B cell (primary cell): ENCODE results near the gene SUSD4. TPM values are rescaled to one million over a fixed set of nuclear protein-coding genes. Genes with fewer than 3 reads are reported as not detected.

Experiments used
- ATAC-seq: fragments of 200-7000 bp; cut with Tn5 transposase; one replicate; pipeline ENCODE4 v1.10.0; 2021; ENCODE audit warnings: low read depth, mild to moderate bottlenecking, moderate number of reproducible peaks, moderate library complexity
- CTCF ChIA-PET: fragments of 350-600 bp; sonication (Branson Sonifier 250); formaldehyde crosslinking; loops from one replicate; lab custom pipeline; 2021; ENCODE audit warnings: antibody characterized with exemption, inconsistent platforms; lab: Charles Lee
- POLR2A ChIA-PET: fragments of 350-600 bp; sonication (Branson Sonifier 250); formaldehyde crosslinking; loops from one replicate; lab custom pipeline; 2021; ENCODE audit warnings: antibody characterized with exemption; lab: Charles Lee
- DNase-seq: peaks from one replicate; pipeline ENCODE4 v3.0.0; 2013
- H2AFZ ChIP-seq: 2 replicates; pipeline ENCODE4 v1.6.1; 2012; ENCODE audit warnings: mild to moderate bottlenecking, low read depth, low read length; ENCODE audit not compliant: insufficient read depth, poor library complexity, severe bottlenecking
- H3K27ac ChIP-seq, 2 donors: 1 replicate in 1 of 2; 2 replicates in 1 of 2; pipeline ENCODE4 v1.5.1; 2012 to 2013; ENCODE audit warnings: low read length in 2 of 2, mild to moderate bottlenecking in 2 of 2, moderate library complexity in 1 of 2
- H3K27me3 ChIP-seq, 4 experiments: fragments of 200-600 bp in 1 of 4; sonication (generic) in 1 of 4; replicated peaks in 1 of 4; 1 replicate in 2 of 4; 2 replicates in 2 of 4; pipeline versions ENCODE4 v1.6.1 to v1.7.0; 2013 to 2016; ENCODE audit warnings: low read length in 3 of 4, mild to moderate bottlenecking in 2 of 4, mixed read lengths in 1 of 4, moderate library complexity in 1 of 4; ENCODE audit not compliant: insufficient read depth in 4 of 4, control insufficient read depth in 3 of 4; ENCODE audit errors: control extremely low read depth in 1 of 4
- H3K36me3 ChIP-seq, 2 experiments: replicated peaks in 1 of 2; 1 replicate in 1 of 2; 2 replicates in 1 of 2; pipeline versions ENCODE4 v1.6.1 to v1.7.1; 2013; ENCODE audit warnings: low read length in 1 of 2; ENCODE audit not compliant: insufficient read depth in 2 of 2, control insufficient read depth in 1 of 2; ENCODE audit errors: control extremely low read depth in 1 of 2, extremely low read depth in 1 of 2
- H3K4me1 ChIP-seq, 2 donors: fragments of 200-600 bp in 1 of 2; sonication (generic) in 1 of 2; 1 replicate in 1 of 2; 2 replicates in 1 of 2; pipeline versions ENCODE4 v1.5.1 to v1.6.1; 2013 to 2017; ENCODE audit warnings: low read length in 2 of 2; ENCODE audit not compliant: control insufficient read depth in 2 of 2, insufficient read depth in 2 of 2
- H3K4me2 ChIP-seq: replicated peaks from 2 replicates; pipeline ENCODE3; 2012; ENCODE audit warnings: mild to moderate bottlenecking, low read depth, low read length; ENCODE audit not compliant: poor library complexity, severe bottlenecking
- H3K4me3 ChIP-seq, 5 experiments: fragments of 200-600 bp in 1 of 5; sonication (generic) in 1 of 5; 1 replicate in 3 of 5; 2 replicates in 2 of 5; pipeline versions ENCODE4 v1.5.1 to v1.7.0; 2011 to 2016; ENCODE audit warnings: low read length in 4 of 5, mild to moderate bottlenecking in 4 of 5, low read depth in 2 of 5, control low read depth in 1 of 5, moderate library complexity in 1 of 5; ENCODE audit not compliant: insufficient read depth in 1 of 5; ENCODE audit errors: control extremely low read depth in 1 of 5, extremely low read depth in 1 of 5
- H3K79me2 ChIP-seq: fragments of 200-600 bp; sonication (generic); one replicate; pipeline ENCODE4 v1.6.0; 2016; ENCODE audit warnings: low read length; ENCODE audit not compliant: control insufficient read depth, insufficient read depth
- H3K9ac ChIP-seq: fragments of 200-600 bp; sonication (generic); 2 replicates; pipeline ENCODE4 v1.6.1; 2017; ENCODE audit warnings: mild to moderate bottlenecking, low read length, moderate library complexity
- H3K9me3 ChIP-seq, 3 donors: one replicate each; pipeline versions ENCODE4 v1.6.1 to v1.7.1; 2013; ENCODE audit warnings: low read length in 2 of 3; ENCODE audit not compliant: control insufficient read depth in 2 of 3, insufficient read depth in 1 of 3; ENCODE audit errors: control extremely low read depth in 1 of 3
- H4K20me1 ChIP-seq: 2 replicates; pipeline ENCODE4 v1.6.0; 2012; ENCODE audit warnings: mild to moderate bottlenecking, low read length; ENCODE audit not compliant: insufficient read depth, control insufficient read depth, poor library complexity, severe bottlenecking
- H3K27ac Mint-ChIP-seq: one replicate; pipeline ENCODE4 v1.8.0; 2021; ENCODE audit warnings: mixed read lengths
- H3K27me3 Mint-ChIP-seq: one replicate; pipeline ENCODE4 v1.8.0; 2021; ENCODE audit warnings: mixed read lengths
- H3K4me1 Mint-ChIP-seq: one replicate; pipeline ENCODE4 v1.8.0; 2021; ENCODE audit warnings: mixed read lengths
- H3K4me3 Mint-ChIP-seq: one replicate; pipeline ENCODE4 v1.8.0; 2021; ENCODE audit warnings: mixed read lengths
- H3K9me3 Mint-ChIP-seq: one replicate; pipeline ENCODE4 v1.8.0; 2022; ENCODE audit warnings: mixed read lengths; ENCODE audit not compliant: insufficient read depth
- CTCF ChIP-seq: fragments of 200-600 bp; IDR thresholded peaks from one replicate; pipeline ENCODE4 v1.8.0; 2022; ENCODE audit warnings: antibody characterized with exemption, mild to moderate bottlenecking
- EZH2 ChIP-seq: IDR thresholded peaks from 2 replicates; pipeline ENCODE4 v1.6.1; 2012; ENCODE audit warnings: borderline replicate concordance, low read depth, mild to moderate bottlenecking, moderate library complexity, low read length; ENCODE audit not compliant: insufficient read depth, poor library complexity, severe bottlenecking
- WGBS: methylation state at CpG from one replicate; pipeline ENCODE4 v1.1.5; 2013; ENCODE audit warnings: missing lambda C conversion rate; ENCODE audit not compliant: insufficient coverage; 5-methylcytosine and 5-hydroxymethylcytosine counted together
- intact Hi-C: fragments of 100-400 bp; cut with micrococcal nuclease; formaldehyde crosslinking; loops from one replicate; pipeline ENCODE4 v1.10.0; 2022
- polyA plus RNA-seq: library from polyadenylated mRNA; depleted of rRNA; stranded (reverse); fragments of >200 nt; gene quantifications from 2 replicates; pipeline ENCODE4 v1.2.3, GENCODE V29; 2012
- total RNA-seq, 2 donors: library from RNA; stranded (reverse); fragments of 120-200 nt in 1 of 2; gene quantifications; 1 replicate in 1 of 2; 2 replicates in 1 of 2; pipeline versions ENCODE4 v1.2.3 to v1.2.4, GENCODE V29; 2013 to 2022

Gene SUSD4
- total and polyA plus RNA-seq, 2 donors (not counting 1 experiment from before 2014, with no cell fraction given): 0.13 TPM; not detected in 1

- H3K27me3 Mint-ChIP-seq: peaks cover 32% of the 10 kb centered on the region
- DNase-seq (no peak), ATAC-seq (no peak)
- ChIA-PET CTCF (no interaction called here), POLR2A (no interaction called here)
- Histone ChIP-seq H3K79me2 (no peaks in the 10 kb centered on the region), H2AFZ (no peak overlapping the region), H4K20me1 (no peaks in the 10 kb centered on the region), H3K9me3 (no peaks in the 10 kb centered on the region), H3K4me1 (no peaks in the 10 kb centered on the region), H3K27ac (no peak overlapping the region), H3K9ac (no peak overlapping the region), H3K27me3 (no peaks in the 10 kb centered on the region), H3K4me2 (no peak overlapping the region), H3K36me3 (no peaks in the 10 kb centered on the region), H3K4me3 (no peak overlapping the region)
- WGBS: 93% methylated on average over 4 of the region's 7 CpGs
- TF ChIP-seq CTCF (no peak), EZH2 (no peak)
- H3K27ac Mint-ChIP-seq: no peak overlapping the region
- no peak overlapping the region for H3K4me3 Mint-ChIP-seq
- no peaks in the 10 kb centered on the region for H3K4me1 Mint-ChIP-seq
- intact Hi-C loops: no loop called here
- H3K9me3 Mint-ChIP-seq: no peaks in the 10 kb centered on the region
Measured at GRCh38 chr1:223209992-223210787, 153.8 kb downstream of the SUSD4 start.

- no peak overlapping the region for H3K9ac ChIP-seq
- CTCF ChIA-PET: no interaction called here
Measured at GRCh38 chr1:223209293-223209898, 154.6 kb downstream of the SUSD4 start.

More at GRCh38 chr1:223209293-223209898, 154.6 kb downstream of the SUSD4 start:
- H3K4me1 Mint-ChIP-seq: no peaks in the 10 kb centered on the region
- H3K79me2 ChIP-seq: no peaks in the 10 kb centered on the region
- H3K9me3 ChIP-seq: no peaks in the 10 kb centered on the region
- POLR2A ChIA-PET: no interaction called here
- H3K27ac ChIP-seq: no peak overlapping the region
- no peak overlapping the region for H3K27ac Mint-ChIP-seq
- no peaks in the 10 kb centered on the region for H3K4me1 ChIP-seq
- no peaks in the 10 kb centered on the region for H3K27me3 ChIP-seq
- H3K4me3 ChIP-seq: no peak overlapping the region
- ATAC-seq (no peak), DNase-seq (no peak)
- 80% methylated on average over 1 of the region's 7 CpGs for WGBS
- peaks cover 33% of the 10 kb centered on the region for H3K27me3 Mint-ChIP-seq
- no peaks in the 10 kb centered on the region for H4K20me1 ChIP-seq
- TF ChIP-seq EZH2 (no peak), CTCF (no peak)
- H3K9me3 Mint-ChIP-seq: no peaks in the 10 kb centered on the region
- no peak overlapping the region for H3K4me2 ChIP-seq
- no peak overlapping the region for H3K4me3 Mint-ChIP-seq
- H2AFZ ChIP-seq: no peak overlapping the region
- no peaks in the 10 kb centered on the region for H3K36me3 ChIP-seq
- intact Hi-C loops: no loop called here
